ENCODE measurements around the gene BCDIN3D. TPM values are rescaled to one million over a fixed set of nuclear protein-coding genes. Genes with fewer than 3 reads are reported as not detected.

Gene BCDIN3D
- 4.3 and 4.7 TPM in 2 replicates for total RNA-seq

DNA sequence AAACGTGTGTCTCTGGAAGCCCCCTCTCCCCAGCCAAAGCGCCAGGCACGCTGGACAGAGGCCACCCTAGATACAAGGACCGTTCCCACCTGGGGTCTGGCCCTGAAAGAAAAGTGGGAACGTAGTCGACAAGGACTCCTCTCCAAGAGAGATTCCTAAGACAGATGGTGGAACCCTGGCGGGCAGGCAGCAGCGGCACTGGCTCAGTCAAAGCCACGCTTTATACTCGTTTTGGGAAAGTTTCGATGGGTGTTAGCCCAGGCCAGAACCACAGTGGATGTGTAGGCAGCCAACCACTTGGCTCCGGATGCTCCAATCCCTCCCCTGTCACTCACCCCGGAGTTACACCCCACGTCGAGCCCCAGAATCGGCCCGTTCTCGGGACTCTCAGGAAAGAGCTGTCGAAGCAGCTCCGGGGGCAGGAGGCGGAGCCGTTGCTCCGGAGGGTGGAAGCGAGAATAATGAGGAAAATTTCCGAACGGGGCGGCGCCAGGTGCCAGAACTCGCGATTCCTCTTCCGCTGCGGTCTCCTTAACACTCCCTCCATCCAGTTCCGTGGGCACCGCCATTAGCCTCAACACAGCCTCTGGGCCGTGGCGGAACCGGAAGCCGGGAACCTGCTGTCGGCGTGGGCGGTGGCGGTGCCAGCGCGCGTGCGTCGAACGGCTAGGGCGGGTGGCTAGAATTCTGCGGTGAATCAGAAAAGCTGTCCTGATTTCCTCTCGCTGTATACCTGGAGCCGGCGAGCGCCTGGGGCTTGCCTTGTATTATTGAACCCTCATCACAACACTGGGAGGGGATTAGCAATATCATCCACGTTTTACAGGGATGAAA is at the start of gene BCDIN3D:
BCDIN3D (minus strand) TSS at position 588 of the 834 bp plus-strand sequence; CDS start at position 569, 19 bp downstream.

GRCh38 chr12:49828133-49829091 is 14.5 kb downstream of the BCDIN3D start, which contains the start of gene NCKAP5L:
Gene NCKAP5L, minus strand, starts transcription at chr12:49828413. Its CDS starts 24,369 bp downstream, at chr12:49804044.

Other genes starting within 250 kb of the BCDIN3D start
- 0.33 and 0.79 TPM in 2 replicates for gene FAM186B, start 237.5 kb downstream of the BCDIN3D start, total RNA-seq
- 13.2 and 14.5 TPM in 2 replicates for gene PRPF40B, start 219.5 kb downstream of the BCDIN3D start, total RNA-seq
- 2.4 and 2.6 TPM in 2 replicates for gene FMNL3, start 135.7 kb downstream of the BCDIN3D start, total RNA-seq
- 270 and 482 TPM in 2 replicates for gene TMBIM6, start 101.5 kb downstream of the BCDIN3D start, total RNA-seq
- gene NCKAP5L, start 14.7 kb downstream of the BCDIN3D start, total RNA-seq = 24.7 and 41.1 TPM in 2 replicates
- under 0.01 TPM in 2 replicates for gene FAIM2, start 60.8 kb upstream of the BCDIN3D start, total RNA-seq
- gene AQP2, start 107.6 kb upstream of the BCDIN3D start, total RNA-seq = not detected in 2 replicates
- not detected in 2 replicates for gene AQP5, start 118.8 kb upstream of the BCDIN3D start, total RNA-seq
- not detected in 2 replicates for gene AQP6, start 129.8 kb upstream of the BCDIN3D start, total RNA-seq
- 27.9 and 39.0 TPM in 2 replicates for gene RACGAP1, start 182.4 kb upstream of the BCDIN3D start, total RNA-seq
- 0.65 and 1.2 TPM in 2 replicates for gene ASIC1, start 214.5 kb upstream of the BCDIN3D start, total RNA-seq
- gene SMARCD1, start 242.2 kb upstream of the BCDIN3D start, total RNA-seq = 55.7 and 95.2 TPM in 2 replicates